ENCODE results near the gene PTCH2. TPM values are rescaled to one million over a fixed set of nuclear protein-coding genes. Genes with fewer than 3 reads are reported as not detected.
A peak's percentile ranks its signal among the peaks of the same experiment; 100 is the strongest.

PTCH2 gene
- total and polyA plus RNA-seq, 2 of the 13 experiments (the other 11 are each of a cell fraction or from before 2014, with no cell fraction given): 0.60 to 1.5 TPM

GRCh38 chr1:44775930-44776729, 66.9 kb downstream of the PTCH2 start (continued):
- TF ChIP-seq ZNF318 (CRISPR knock-in tag; IDR thresholded peaks at IDR 0.05) (0 out of 2 replicates have a peak, but pooled peaks have one; percentile 2), ZNF773 (CRISPR knock-in tag; IDR thresholded peaks at IDR 0.05; ENCODE audit: borderline replicate concordance) (peak; percentile 54; the same call in 1 of the 2 replicates), ZFP36 (IDR thresholded peaks at IDR 0.05; ENCODE audit: borderline replicate concordance, low read depth, low read length, partially characterized antibody) (no peak), USF2 (IDR thresholded peaks at IDR 0.05; ENCODE audit: low read depth, low read length) (no peak), USF2 (CRISPR knock-in tag; IDR thresholded peaks at IDR 0.05; ENCODE audit: borderline replicate concordance) (no peak), ZNF678 (CRISPR knock-in tag; IDR thresholded peaks at IDR 0.05) (0 out of 2 replicates have a peak, but pooled peaks have one; percentile 43), ZNF674 (CRISPR knock-in tag; IDR thresholded peaks at IDR 0.05; ENCODE audit: low read depth) (peak; percentile 71; the same call in 1 of the 2 replicates), ZNF230 (CRISPR knock-in tag; IDR thresholded peaks at IDR 0.05) (peak; percentile 46; the same call in 1 of the 2 replicates), ZNF3 (CRISPR knock-in tag; IDR thresholded peaks at IDR 0.05) (no peak)
- TF ChIP-seq, protein P1, sequence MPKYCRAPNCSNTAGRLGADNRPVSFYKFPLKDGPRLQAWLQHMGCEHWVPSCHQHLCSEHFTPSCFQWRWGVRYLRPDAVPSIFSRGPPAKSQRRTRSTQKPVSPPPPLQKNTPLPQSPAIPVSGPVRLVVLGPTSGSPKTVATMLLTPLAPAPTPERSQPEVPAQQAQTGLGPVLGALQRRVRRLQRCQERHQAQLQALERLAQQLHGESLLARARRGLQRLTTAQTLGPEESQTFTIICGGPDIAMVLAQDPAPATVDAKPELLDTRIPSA (CRISPR knock-in tag; IDR thresholded peaks at IDR 0.05; ENCODE audit: borderline replicate concordance): no peak
- TF ChIP-seq, protein P2, sequence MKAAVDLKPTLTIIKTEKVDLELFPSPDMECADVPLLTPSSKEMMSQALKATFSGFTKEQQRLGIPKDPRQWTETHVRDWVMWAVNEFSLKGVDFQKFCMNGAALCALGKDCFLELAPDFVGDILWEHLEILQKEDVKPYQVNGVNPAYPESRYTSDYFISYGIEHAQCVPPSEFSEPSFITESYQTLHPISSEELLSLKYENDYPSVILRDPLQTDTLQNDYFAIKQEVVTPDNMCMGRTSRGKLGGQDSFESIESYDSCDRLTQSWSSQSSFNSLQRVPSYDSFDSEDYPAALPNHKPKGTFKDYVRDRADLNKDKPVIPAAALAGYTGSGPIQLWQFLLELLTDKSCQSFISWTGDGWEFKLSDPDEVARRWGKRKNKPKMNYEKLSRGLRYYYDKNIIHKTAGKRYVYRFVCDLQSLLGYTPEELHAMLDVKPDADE (CRISPR knock-in tag; IDR thresholded peaks at IDR 0.05): 0 out of 2 replicates have a peak, but pooled peaks have one; percentile 7

All from HepG2 (cell line).